Thoracic aorta (tissue), 2 donors: Measurements from ENCODE around the gene UBE2E2. TPM values are rescaled to one million over a fixed set of nuclear protein-coding genes. Genes with fewer than 3 reads are reported as not detected.

Experiments
- ATAC-seq: fragments of 150-250 bp; one replicate; pipeline ENCODE4 v1.8.0; 2017; ENCODE audit warnings: low read depth; ENCODE audit not compliant: insufficient number of reproducible peaks, low FRiP score
- DNase-seq: peaks from one replicate; pipeline ENCODE4 v3.0.0-alpha.2; 2020; ENCODE audit warnings: low spot score
- H3K27ac ChIP-seq, 2 donors: fragments of 200-600 bp; sonication (generic); 1 replicate in 1 of 2; 2 replicates in 1 of 2; pipeline ENCODE4 v1.5.1; 2016; ENCODE audit warnings: mild to moderate bottlenecking in 2 of 2, moderate library complexity in 2 of 2
- H3K27me3 ChIP-seq: fragments of 200-600 bp; sonication (generic); replicated peaks from 2 replicates; pipeline ENCODE4 v1.6.0; 2016; ENCODE audit warnings: mild to moderate bottlenecking; ENCODE audit not compliant: insufficient read depth
- H3K36me3 ChIP-seq: fragments of 200-600 bp; sonication (generic); one replicate; pipeline ENCODE4 v1.5.1; 2016
- H3K4me1 ChIP-seq, 2 donors: fragments of 200-600 bp; sonication (generic); 1 replicate in 1 of 2; 2 replicates in 1 of 2; pipeline versions ENCODE4 v1.5.1 to v1.6.0; 2016; ENCODE audit warnings: low read depth in 2 of 2, mild to moderate bottlenecking in 1 of 2; ENCODE audit not compliant: control insufficient read depth in 1 of 2
- H3K4me3 ChIP-seq: fragments of 200-600 bp; sonication (generic); 2 replicates; pipeline ENCODE4 v1.5.1; 2016; ENCODE audit warnings: mild to moderate bottlenecking
- H3K9me3 ChIP-seq: fragments of 200-600 bp; sonication (generic); 2 replicates; pipeline ENCODE4 v1.5.1; 2016
- CTCF ChIP-seq: fragments of 200-600 bp; sonication (generic); IDR thresholded peaks from one replicate; pipeline ENCODE4 v1.5.1; 2019; ENCODE audit warnings: antibody characterized with exemption
- total RNA-seq, 2 donors: library from RNA; depleted of rRNA; stranded (reverse); fragments of >200 nt; gene quantifications; one replicate each; pipeline versions ENCODE4 v1.1.0 to v1.2.3, GENCODE V29; 2016

UBE2E2 gene
- total RNA-seq, 2 donors from 2014 or later, result 30.3 to 44.0 TPM

DNA sequence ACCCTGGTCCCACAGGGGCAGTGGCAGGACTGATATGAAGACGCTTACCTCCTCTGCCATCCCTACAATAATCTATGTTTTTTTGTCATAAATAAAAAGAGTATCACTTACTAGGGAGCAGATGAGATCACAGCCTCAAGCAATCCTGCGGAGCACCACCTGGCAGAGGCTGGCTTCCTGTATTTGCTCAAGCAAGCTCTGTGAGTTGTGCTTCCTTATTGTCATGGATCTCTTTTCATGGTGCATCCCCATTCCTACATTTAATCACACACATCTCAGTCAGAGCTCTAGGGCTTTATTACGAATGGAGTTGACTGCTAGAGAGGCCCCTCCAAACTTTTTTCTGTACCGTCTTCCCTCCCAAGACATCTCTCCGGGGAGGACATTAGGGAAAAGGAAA is 186.0 kb downstream of the UBE2E2 start:
- no peaks in the 10 kb centered on the region for H3K36me3 ChIP-seq
- H3K27me3 ChIP-seq, result no peaks in the 10 kb centered on the region
- DNase-seq (no peak), ATAC-seq (no peak)
- peaks cover 10% of the 10 kb centered on the region in 2 donors for H3K4me1 ChIP-seq
- no peak overlapping the region for H3K27ac ChIP-seq
- no peaks in the 10 kb centered on the region for H3K9me3 ChIP-seq
- no peak for TF ChIP-seq CTCF
- H3K4me3 ChIP-seq, result no peak overlapping the region

- no peak for ATAC-seq
- Histone ChIP-seq H3K4me3 (no peak overlapping the region), H3K27me3 (no peaks in the 10 kb centered on the region), H3K36me3 (no peaks in the 10 kb centered on the region), H3K9me3 (no peaks in the 10 kb centered on the region), H3K4me1 (peaks cover 10% of the 10 kb centered on the region in 2 donors), H3K27ac (no peak overlapping the region)
- DNase-seq, result no peak
- no peak for TF ChIP-seq CTCF
These were observed 186.6 kb downstream of the UBE2E2 start for GRCh38 chr3:23389686-23390085.

- no peaks in the 10 kb centered on the region for H3K36me3 ChIP-seq
- ATAC-seq, result no peak
- no peaks in the 10 kb centered on the region for H3K9me3 ChIP-seq
- peaks cover 10% of the 10 kb centered on the region in 2 donors for H3K4me1 ChIP-seq
- H3K27ac ChIP-seq, result no peak overlapping the region
- no peak for DNase-seq
- H3K4me3 ChIP-seq, result no peak overlapping the region
- no peak for TF ChIP-seq CTCF
- H3K27me3 ChIP-seq, result no peaks in the 10 kb centered on the region
These were observed 187.3 kb downstream of the UBE2E2 start for GRCh38 chr3:23390446-23390845.

GRCh38 chr3:23390989-23391553 is 187.9 kb downstream of the UBE2E2 start:
- Histone ChIP-seq H3K4me1 (peaks cover 10% of the 10 kb centered on the region in 2 donors), H3K36me3 (no peaks in the 10 kb centered on the region), H3K9me3 (no peaks in the 10 kb centered on the region), H3K27me3 (no peaks in the 10 kb centered on the region), H3K27ac (no peak overlapping the region), H3K4me3 (no peak overlapping the region)
- ATAC-seq (no peak), DNase-seq (no peak)
- TF ChIP-seq CTCF, result no peak

GRCh38 chr3:23395115-23395514 is 192.0 kb downstream of the UBE2E2 start:
- ATAC-seq, result no peak
- no peak for DNase-seq
- Histone ChIP-seq H3K27ac (no peak overlapping the region), H3K27me3 (no peaks in the 10 kb centered on the region), H3K4me3 (no peak overlapping the region), H3K4me1 (peaks cover 0 to 4% of the 10 kb centered on the region in 2 donors), H3K36me3 (no peaks in the 10 kb centered on the region), H3K9me3 (no peaks in the 10 kb centered on the region)
- TF ChIP-seq CTCF, result no peak
